ENCODE data around the gene TRPM2.
"Not testable (repeated sequence)": the region's sequence is repeated elsewhere in the genome, so short reads cannot be mapped to it uniquely, and the experiment has no call there.

The TRPM2 gene

DNA sequence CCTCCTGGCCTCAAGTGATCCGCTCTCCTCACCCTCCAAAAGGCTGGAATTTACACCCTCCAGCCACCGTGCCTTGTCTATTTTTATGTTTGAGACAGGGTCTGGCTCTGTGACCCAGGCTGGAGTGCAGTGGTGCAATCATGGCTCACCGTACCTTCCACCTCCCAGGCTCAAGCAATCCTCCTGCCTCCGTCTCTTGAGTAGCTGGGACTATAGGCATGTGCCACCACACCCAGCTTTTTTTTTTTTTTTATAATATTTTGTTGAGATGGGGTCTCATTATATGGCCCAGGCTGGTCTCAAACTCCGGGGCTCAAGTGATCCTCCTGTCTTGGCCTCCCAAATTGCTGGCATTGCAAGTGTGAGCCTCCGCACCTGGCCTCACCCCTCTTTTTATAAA, 38.8 kb downstream of the TRPM2 start:
- DNase-seq (ENCODE audit: low read depth) = no peak
- no peak for TF ChIP-seq CTCF (IDR thresholded peaks at IDR 0.05; ENCODE audit: low read length, missing control alignments)
- H3K4me3 ChIP-seq (replicated peaks; ENCODE audit: low read depth, low read length) = no peak overlapping the region

DNA sequence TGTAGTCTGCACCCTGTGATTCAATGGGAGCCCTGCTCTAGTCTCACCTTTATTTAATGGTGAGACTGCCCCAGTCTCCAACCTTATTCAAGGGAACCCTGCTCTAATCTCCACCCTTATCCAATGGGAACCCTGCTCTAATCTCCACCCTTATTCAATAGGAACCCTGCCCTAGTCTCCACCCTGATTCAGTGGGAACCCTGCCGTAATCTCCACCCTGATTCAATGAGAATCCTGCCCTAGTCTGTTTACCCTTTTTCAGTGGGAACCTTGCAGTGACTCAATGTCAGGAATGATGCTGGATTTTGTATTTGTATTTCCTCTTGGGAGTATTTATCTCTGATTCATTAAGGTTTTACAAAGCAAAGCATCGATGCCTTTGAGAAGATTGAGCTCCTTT, 39.5 kb downstream of the TRPM2 start:
- DNase-seq (ENCODE audit: low read depth) = no peak
- no peak overlapping the region for H3K4me3 ChIP-seq (replicated peaks; ENCODE audit: low read depth, low read length)
- TF ChIP-seq CTCF (IDR thresholded peaks at IDR 0.05; ENCODE audit: low read length, missing control alignments) = no peak

DNA sequence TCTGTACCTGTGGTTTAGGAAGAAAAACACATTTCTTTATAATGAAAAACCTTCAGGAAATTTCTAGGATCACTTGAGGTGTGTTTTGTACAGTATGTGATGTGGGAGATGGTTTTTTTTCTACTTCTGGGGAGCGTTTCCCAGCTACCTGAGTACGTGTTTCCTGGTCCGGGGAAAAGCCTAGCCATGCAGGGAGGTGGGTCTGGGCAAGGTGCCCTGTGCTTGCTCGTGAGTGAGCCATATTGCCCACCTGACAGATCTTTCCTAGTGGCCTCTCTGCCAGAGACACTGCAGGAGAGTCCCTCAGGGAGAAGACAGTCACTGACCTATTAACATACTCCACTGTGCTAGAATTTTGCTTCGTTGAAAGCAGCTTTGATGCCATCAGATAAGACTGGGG, 41.3 kb downstream of the TRPM2 start:
- no peak overlapping the region for H3K4me3 ChIP-seq (replicated peaks; ENCODE audit: low read depth, low read length)
- DNase-seq (ENCODE audit: low read depth) = no peak
- no peak for TF ChIP-seq CTCF (IDR thresholded peaks at IDR 0.05; ENCODE audit: low read length, missing control alignments)

DNA sequence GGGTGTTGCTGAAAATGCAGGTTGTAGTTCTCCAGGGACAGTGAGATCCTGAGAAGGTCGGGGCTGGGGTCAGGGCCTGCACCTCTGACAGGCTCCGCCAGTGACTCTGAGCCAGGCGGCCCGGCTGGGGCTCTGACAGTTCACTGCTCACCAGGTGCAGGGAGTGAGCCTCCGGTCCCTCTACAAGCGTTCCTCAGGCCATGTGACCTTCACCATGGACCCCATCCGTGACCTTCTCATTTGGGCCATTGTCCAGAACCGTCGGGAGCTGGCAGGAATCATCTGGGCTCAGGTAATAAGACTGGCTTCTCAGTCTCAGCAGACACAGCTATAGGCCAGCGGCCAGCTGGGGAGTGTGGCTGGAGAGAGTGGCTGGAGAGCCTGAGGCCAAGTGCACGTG, 41.8 kb downstream of the TRPM2 start:
- no peak for DNase-seq (ENCODE audit: low read depth)
- TF ChIP-seq CTCF (IDR thresholded peaks at IDR 0.05; ENCODE audit: low read length, missing control alignments) = no peak

DNA sequence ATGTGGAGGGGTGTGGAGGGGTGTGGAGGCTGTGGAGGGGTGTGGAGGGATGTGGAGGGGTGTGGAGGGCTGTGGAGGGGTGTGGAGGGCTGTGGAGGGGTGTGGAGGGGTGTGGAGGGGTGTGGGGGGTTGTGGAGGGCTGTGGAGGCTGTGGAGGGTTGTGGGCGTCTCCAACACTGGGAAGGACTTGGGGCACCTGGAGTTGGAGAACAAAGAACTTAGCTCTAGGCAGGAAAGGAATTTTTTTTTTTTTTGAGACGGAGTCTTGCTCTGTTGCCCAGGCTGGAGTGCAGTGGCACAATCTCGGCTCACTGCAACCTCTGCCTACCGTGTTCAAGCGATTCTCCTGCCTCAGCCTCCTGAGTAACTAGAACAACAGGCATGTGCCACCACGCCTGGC, 43.4 kb downstream of the TRPM2 start:
- H3K4me3 ChIP-seq (replicated peaks; ENCODE audit: low read depth, low read length); DNase-seq (ENCODE audit: low read depth): not testable (repeated sequence)

More for the DNA sequence above, 41.8 kb downstream of the TRPM2 start:
- H3K4me3 ChIP-seq (replicated peaks; ENCODE audit: low read depth, low read length) = no peak overlapping the region

GRCh38 chr21:44397431-44398031, 44.1 kb downstream of the TRPM2 start:
- DNase-seq (ENCODE audit: low read depth) = no peak
- H3K4me3 ChIP-seq (replicated peaks; ENCODE audit: low read depth, low read length) = no peak overlapping the region

DNA sequence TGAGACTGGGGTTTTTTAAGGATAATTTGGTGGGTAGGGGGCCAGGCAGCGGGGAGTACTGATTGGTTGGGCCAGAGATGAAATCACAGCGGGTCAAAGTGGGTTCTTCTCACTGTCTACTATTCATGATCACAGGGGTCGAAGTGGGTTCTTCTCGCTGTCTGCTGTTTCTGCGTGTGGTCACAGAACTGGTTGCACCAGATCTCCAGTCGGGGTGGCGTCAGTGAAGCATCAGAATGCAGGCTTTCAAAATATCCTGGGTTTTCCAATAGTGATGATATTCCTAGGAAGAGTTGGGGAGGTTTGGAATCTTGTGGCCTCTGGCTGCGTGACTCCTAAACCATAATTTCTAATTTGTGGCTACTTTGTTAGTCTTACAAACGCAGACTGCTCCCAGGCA, 45.1 kb downstream of the TRPM2 start:
- H3K4me3 ChIP-seq (replicated peaks; ENCODE audit: low read depth, low read length) = no peak overlapping the region
- no peak for TF ChIP-seq CTCF (IDR thresholded peaks at IDR 0.05; ENCODE audit: low read length, missing control alignments)
- no peak for DNase-seq (ENCODE audit: low read depth)

More at GRCh38 chr21:44397431-44398031, 44.1 kb downstream of the TRPM2 start:
- TF ChIP-seq CTCF (IDR thresholded peaks at IDR 0.05; ENCODE audit: low read length, missing control alignments) = no peak
